Activated CD4-positive, alpha-beta T cell treated with anti-CD3 and anti-CD28 coated beads for 48 hours (primary cell): Measurements from ENCODE around the gene CTIF.

Experiments used
- DNase-seq: peaks from one replicate; pipeline ENCODE4 v3.0.0-alpha.2; 2020

The CTIF gene

GRCh38 chr18:48575658-48576456, 37.0 kb downstream of the CTIF start:
- no peak for DNase-seq

GRCh38 chr18:48576457-48576771, 37.6 kb downstream of the CTIF start:
- no peak for DNase-seq

GRCh38 chr18:48577478-48578190, 38.8 kb downstream of the CTIF start:
- DNase-seq = no peak

GRCh38 chr18:48578289-48578688, 39.5 kb downstream of the CTIF start:
- no peak for DNase-seq

GRCh38 chr18:48580066-48580465, 41.2 kb downstream of the CTIF start:
- no peak for DNase-seq

GRCh38 chr18:48580782-48581181, 42.0 kb downstream of the CTIF start:
- DNase-seq = no peak

GRCh38 chr18:48581206-48581605, 42.4 kb downstream of the CTIF start:
- DNase-seq = no peak

- DNase-seq = no peak
These were observed 43.1 kb downstream of the CTIF start for GRCh38 chr18:48581941-48582340.

- no peak for DNase-seq
These were observed 44.1 kb downstream of the CTIF start for GRCh38 chr18:48582946-48583345.

GRCh38 chr18:48583573-48583972, 44.7 kb downstream of the CTIF start:
- DNase-seq = no peak

GRCh38 chr18:48589797-48590519, 51.1 kb downstream of the CTIF start:
- no peak for DNase-seq

GRCh38 chr18:48590678-48591077, 51.8 kb downstream of the CTIF start:
- no peak for DNase-seq

- DNase-seq = no peak
These were observed 53.8 kb downstream of the CTIF start for GRCh38 chr18:48592540-48593171.

GRCh38 chr18:48594471-48595094, 55.8 kb downstream of the CTIF start:
- DNase-seq = no peak

GRCh38 chr18:48595703-48596218, 56.9 kb downstream of the CTIF start:
- no peak for DNase-seq

GRCh38 chr18:48597110-48597509, 58.3 kb downstream of the CTIF start:
- no peak for DNase-seq

- no peak for DNase-seq
These were observed 58.8 kb downstream of the CTIF start for GRCh38 chr18:48597671-48598070.

GRCh38 chr18:48599391-48599790, 60.6 kb downstream of the CTIF start:
- no peak for DNase-seq

- DNase-seq = no peak
These were observed 61.2 kb downstream of the CTIF start for GRCh38 chr18:48600046-48600445.

- no peak for DNase-seq
These were observed 61.7 kb downstream of the CTIF start for GRCh38 chr18:48600456-48601090.

GRCh38 chr18:48601343-48601742, 62.5 kb downstream of the CTIF start:
- DNase-seq = no peak

- DNase-seq = no peak
These were observed 64.0 kb downstream of the CTIF start for GRCh38 chr18:48602759-48603390.
